Bronchial epithelial cell (primary cell): ENCODE results near the gene MRPL32. TPM values are rescaled to one million over a fixed set of nuclear protein-coding genes. Genes with fewer than 3 reads are reported as not detected.
A peak's percentile ranks its signal among the peaks of the same experiment; 100 is the strongest.

Experiments
- DNase-seq: peaks from one replicate; pipeline ENCODE4 v3.0.0-alpha.2; 2010; ENCODE audit warnings: low read depth
- FAIRE-seq: peaks from 2 replicates; lab custom pipeline; 2011; peaks lifted over from hg19 to GRCh38; lab: Jason Lieb, UNC
- H3K27me3 ChIP-seq: 2 replicates; pipeline ENCODE4 v1.5.1; 2011; ENCODE audit warnings: low read length; ENCODE audit not compliant: control insufficient read depth, insufficient read depth
- H3K36me3 ChIP-seq: 2 replicates; pipeline ENCODE4 v1.5.1; 2011; ENCODE audit warnings: low read length; ENCODE audit not compliant: control insufficient read depth, insufficient read depth
- H3K4me3 ChIP-seq: 2 replicates; pipeline ENCODE4 v1.5.1; 2011; ENCODE audit warnings: mild to moderate bottlenecking, low read depth, low read length, control low read depth
- total RNA-seq: library from RNA; depleted of rRNA; stranded (reverse); fragments of >200 nt; gene quantifications from 2 replicates; pipeline ENCODE4 v1.2.1, GENCODE V29; 2014
- TF ChIP-seq, protein P1 (sequence below): IDR thresholded peaks from 2 replicates; pipeline ENCODE4 v1.5.1; 2011; ENCODE audit warnings: mild to moderate bottlenecking, moderate library complexity, low read length, control low read depth, inconsistent platforms; ENCODE audit not compliant: insufficient read depth, severe bottlenecking

Gene MRPL32
- total RNA-seq, 1 donor from 2014 or later = 63.2 TPM

GRCh38 chr7:42960762-42961161 is 28.6 kb downstream of the MRPL32 start:
- TF ChIP-seq, protein P1, sequence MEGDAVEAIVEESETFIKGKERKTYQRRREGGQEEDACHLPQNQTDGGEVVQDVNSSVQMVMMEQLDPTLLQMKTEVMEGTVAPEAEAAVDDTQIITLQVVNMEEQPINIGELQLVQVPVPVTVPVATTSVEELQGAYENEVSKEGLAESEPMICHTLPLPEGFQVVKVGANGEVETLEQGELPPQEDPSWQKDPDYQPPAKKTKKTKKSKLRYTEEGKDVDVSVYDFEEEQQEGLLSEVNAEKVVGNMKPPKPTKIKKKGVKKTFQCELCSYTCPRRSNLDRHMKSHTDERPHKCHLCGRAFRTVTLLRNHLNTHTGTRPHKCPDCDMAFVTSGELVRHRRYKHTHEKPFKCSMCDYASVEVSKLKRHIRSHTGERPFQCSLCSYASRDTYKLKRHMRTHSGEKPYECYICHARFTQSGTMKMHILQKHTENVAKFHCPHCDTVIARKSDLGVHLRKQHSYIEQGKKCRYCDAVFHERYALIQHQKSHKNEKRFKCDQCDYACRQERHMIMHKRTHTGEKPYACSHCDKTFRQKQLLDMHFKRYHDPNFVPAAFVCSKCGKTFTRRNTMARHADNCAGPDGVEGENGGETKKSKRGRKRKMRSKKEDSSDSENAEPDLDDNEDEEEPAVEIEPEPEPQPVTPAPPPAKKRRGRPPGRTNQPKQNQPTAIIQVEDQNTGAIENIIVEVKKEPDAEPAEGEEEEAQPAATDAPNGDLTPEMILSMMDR = no peak
- FAIRE-seq (peak; percentile 18), DNase-seq (no peak)
- Histone ChIP-seq H3K27me3 (peaks cover 5% of the 10 kb centered on the region), H3K36me3 (no peaks in the 10 kb centered on the region), H3K4me3 (no peak overlapping the region)

GRCh38 chr7:42961170-42961569 is 29.0 kb downstream of the MRPL32 start:
- peaks cover 5% of the 10 kb centered on the region for H3K27me3 ChIP-seq
- no peak for DNase-seq
- H3K36me3 ChIP-seq = no peaks in the 10 kb centered on the region
- TF ChIP-seq, protein P1 = no peak
- no peak for FAIRE-seq
- no peak overlapping the region for H3K4me3 ChIP-seq

DNA sequence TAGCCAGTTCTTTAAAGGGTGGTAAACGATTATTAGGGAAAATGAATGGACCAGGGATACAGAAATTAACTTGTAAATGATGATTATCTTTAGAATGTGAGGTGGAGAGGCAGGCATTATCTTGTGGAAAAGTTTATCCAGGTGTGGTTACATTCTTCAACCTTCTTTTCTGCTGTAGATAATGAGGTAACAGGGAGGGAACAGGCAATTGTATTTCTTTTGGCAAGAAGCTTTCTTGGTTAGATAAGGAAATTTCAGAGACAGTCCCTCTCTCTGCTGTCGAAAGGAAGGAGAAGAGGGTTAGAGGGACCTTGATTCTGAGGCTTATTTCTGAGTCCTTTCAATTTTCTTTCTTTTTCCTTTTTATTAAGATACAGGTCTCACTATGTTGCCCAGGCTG is 32.1 kb downstream of the MRPL32 start:
- no peak overlapping the region for H3K4me3 ChIP-seq
- H3K27me3 ChIP-seq = peaks cover 5% of the 10 kb centered on the region
- H3K36me3 ChIP-seq = no peaks in the 10 kb centered on the region
- no peak for DNase-seq
- TF ChIP-seq, protein P1 = no peak
- no peak for FAIRE-seq

DNA sequence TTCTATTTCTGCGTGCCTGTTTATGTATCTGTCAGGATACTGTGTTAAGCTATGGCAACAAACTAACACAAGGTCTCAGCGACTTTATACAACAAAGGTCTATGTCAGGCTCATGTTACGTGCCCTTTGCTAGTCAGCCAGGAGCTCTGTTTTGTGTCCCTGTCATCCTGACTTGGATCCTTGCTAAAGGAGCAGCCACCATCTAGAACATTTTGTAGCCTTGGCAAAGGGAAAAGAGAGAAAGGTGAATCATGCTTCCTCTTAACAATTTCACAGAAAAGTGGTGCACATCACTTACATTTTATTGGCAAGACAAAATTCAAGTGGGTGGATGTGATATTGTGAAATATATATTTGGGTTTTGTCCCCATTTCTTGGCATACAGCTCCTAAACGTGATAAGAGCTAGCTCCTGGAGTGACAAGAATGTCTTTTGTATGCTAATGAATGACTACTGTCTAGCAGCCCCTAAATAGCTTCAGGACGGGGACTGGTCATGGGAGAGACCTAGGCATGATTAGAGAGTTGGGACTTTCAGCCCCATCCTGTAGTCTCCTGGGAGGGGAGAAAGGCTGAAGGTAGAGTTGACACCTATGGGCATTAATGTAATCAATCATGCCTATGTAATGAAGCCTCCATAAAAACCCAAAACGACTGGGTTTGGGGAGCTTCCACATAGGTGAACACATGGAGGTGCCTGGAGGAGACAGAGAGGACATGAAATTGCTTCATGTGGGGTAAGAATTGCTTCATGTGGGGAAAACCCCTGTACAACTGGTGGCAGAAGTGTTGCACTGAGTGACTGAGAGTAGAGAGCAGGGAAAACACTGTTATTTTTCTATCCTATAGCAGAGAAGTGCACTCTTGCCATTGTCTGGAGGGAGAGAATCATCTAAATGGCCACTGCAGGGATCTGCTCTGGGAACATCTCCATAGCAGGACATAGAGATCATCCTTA is 33.0 kb downstream of the MRPL32 start:
- FAIRE-seq = no peak
- no peak overlapping the region for H3K4me3 ChIP-seq
- TF ChIP-seq, protein P1 = no peak
- H3K27me3 ChIP-seq = peaks cover 5% of the 10 kb centered on the region
- no peaks in the 10 kb centered on the region for H3K36me3 ChIP-seq
- DNase-seq = no peak

DNA sequence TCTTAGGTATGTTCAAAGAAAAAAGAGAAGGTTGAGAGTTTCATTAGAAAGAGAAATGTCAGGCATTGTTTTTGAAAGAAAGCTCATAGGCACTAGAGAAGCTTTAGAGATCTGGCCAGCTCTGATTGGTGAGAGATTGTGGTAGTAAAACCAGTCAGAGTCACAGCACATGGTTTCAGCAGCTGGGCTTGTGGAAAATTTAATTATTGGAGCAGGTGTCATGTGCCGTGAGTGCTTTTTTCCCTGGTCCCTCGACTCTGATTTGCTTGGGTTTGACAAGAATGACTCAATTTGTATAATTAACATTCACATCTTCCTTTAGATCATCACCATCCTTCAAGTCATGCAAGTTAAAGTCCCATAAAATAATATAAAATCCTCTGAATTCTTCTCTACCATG is 35.2 kb downstream of the MRPL32 start:
- H3K27me3 ChIP-seq = peaks cover 5% of the 10 kb centered on the region
- TF ChIP-seq, protein P1 = no peak
- no peak overlapping the region for H3K4me3 ChIP-seq
- FAIRE-seq (no peak), DNase-seq (no peak)
- no peaks in the 10 kb centered on the region for H3K36me3 ChIP-seq
